Mammary epithelial cell (primary cell): ENCODE data around the gene SGF29.
"Not testable (repeated sequence)": the region's sequence is repeated elsewhere in the genome, so short reads cannot be mapped to it uniquely, and the experiment has no call there.

Source experiments
- CTCF ChIP-seq, 2 donors: IDR thresholded peaks in 1 of 2; conservative IDR thresholded peaks in 1 of 2; 2 replicates each; pipeline ENCODE4 v1.5.1; 2011 to 2012; ENCODE audit warnings: inconsistent platforms in 2 of 2, low read length in 2 of 2, mild to moderate bottlenecking in 2 of 2, control low read depth in 1 of 2, low read depth in 1 of 2; ENCODE audit not compliant: insufficient read depth in 1 of 2; ENCODE audit errors: extremely low read depth in 1 of 2
- EZH2 ChIP-seq: IDR thresholded peaks from 2 replicates; pipeline ENCODE4 v1.6.1; 2012; ENCODE audit warnings: low read length, inconsistent platforms, borderline replicate concordance

- not testable (repeated sequence) for TF ChIP-seq CTCF (conservative IDR thresholded peaks at IDR 0.05 in 1 of 2, IDR thresholded peaks at IDR 0.05 in 1 of 2; ENCODE audit: extremely low read depth in 1 of 2, insufficient read depth in 1 of 2, low read depth in 1 of 2, low read length in 2 of 2); EZH2
Observed at GRCh38 chr16:28608496-28608808, 54.7 kb downstream of the SGF29 start.
